ENCODE measurements around the gene CHCHD6. TPM values are rescaled to one million over a fixed set of nuclear protein-coding genes. Genes with fewer than 3 reads are reported as not detected.
A peak's percentile ranks its signal among the peaks of the same experiment; 100 is the strongest.

Gene CHCHD6
- total RNA-seq, 1 experiment from 2014 or later, result 45.9 TPM

DNA sequence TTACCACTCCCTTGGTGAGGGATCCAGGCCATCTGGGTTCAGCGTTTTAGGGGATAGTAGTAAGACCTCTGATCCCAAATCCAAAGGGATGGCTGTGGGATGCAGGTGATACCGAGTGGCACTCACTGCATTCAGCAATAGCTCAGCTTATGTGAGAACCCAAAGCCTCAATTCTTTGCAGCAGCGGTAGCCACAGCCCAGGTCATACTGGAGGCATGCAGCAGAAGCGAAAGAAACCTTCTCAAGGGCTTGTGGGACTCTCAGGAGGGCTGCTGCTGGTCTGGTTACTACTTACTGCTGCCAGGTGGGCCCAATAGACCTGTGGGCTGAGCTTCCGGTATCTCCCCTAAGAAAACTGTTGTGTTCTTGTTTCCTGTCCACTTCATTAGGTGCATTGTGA lies 38.0 kb downstream of the CHCHD6 start:
- no peaks in the 10 kb centered on the region for H3K27me3 Mint-ChIP-seq (ENCODE audit: unreplicated experiment)
- no peak overlapping the region for H3K4me3 Mint-ChIP-seq (ENCODE audit: low read depth, unreplicated experiment)
- H3K9me3 Mint-ChIP-seq (ENCODE audit: low read depth, unreplicated experiment), result peaks cover 5% of the 10 kb centered on the region
- no peak for DNase-seq
- H3K4me1 Mint-ChIP-seq (ENCODE audit: low read depth, unreplicated experiment), result peaks cover 19% of the 10 kb centered on the region
- H3K27ac Mint-ChIP-seq (ENCODE audit: unreplicated experiment), result no peak overlapping the region
- TF ChIP-seq, protein P1, sequence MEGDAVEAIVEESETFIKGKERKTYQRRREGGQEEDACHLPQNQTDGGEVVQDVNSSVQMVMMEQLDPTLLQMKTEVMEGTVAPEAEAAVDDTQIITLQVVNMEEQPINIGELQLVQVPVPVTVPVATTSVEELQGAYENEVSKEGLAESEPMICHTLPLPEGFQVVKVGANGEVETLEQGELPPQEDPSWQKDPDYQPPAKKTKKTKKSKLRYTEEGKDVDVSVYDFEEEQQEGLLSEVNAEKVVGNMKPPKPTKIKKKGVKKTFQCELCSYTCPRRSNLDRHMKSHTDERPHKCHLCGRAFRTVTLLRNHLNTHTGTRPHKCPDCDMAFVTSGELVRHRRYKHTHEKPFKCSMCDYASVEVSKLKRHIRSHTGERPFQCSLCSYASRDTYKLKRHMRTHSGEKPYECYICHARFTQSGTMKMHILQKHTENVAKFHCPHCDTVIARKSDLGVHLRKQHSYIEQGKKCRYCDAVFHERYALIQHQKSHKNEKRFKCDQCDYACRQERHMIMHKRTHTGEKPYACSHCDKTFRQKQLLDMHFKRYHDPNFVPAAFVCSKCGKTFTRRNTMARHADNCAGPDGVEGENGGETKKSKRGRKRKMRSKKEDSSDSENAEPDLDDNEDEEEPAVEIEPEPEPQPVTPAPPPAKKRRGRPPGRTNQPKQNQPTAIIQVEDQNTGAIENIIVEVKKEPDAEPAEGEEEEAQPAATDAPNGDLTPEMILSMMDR (IDR thresholded peaks at IDR 0.05; ENCODE audit: unreplicated experiment), result no peak
- CTCF ChIA-PET, result interaction anchor here (1.4 kb wide), 1 partner anchor 26 kb away, joined by 3 read pairs; no protein-coding TSS in a partner anchor
- BruUV-seq (replicated peaks), result no TSS peak
- peaks cover 9% of the 10 kb centered on the region for H3K36me3 Mint-ChIP-seq (ENCODE audit: insufficient read depth, unreplicated experiment)
- intact Hi-C loops (cut with micrococcal nuclease; ENCODE audit: unreplicated experiment), result no loop called here

DNA sequence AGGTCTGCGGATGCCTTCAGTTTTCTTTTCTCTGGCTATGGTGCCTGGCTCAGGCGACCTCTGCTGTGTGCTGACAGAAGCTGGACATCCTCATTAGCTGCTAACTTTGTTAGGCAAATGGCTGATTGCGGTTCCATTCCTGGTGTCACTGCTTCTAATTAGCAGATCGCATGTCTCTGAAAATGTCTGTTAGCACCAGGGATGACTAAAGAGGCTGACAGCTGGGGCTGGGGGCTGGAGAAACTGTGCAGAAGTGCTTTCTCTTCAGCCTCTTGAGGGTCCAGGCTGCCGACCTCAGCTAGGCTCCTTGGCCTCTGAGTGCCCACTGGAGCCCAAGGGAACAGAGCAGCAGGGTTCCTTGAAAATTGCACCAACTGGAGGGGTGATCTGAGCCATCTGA lies 39.3 kb downstream of the CHCHD6 start:
- BruUV-seq (replicated peaks), result no TSS peak
- H3K4me3 Mint-ChIP-seq (ENCODE audit: low read depth, unreplicated experiment), result no peak overlapping the region
- intact Hi-C loops (cut with micrococcal nuclease; ENCODE audit: unreplicated experiment), result no loop called here
- no peak for DNase-seq
- H3K27ac Mint-ChIP-seq (ENCODE audit: unreplicated experiment), result no peak overlapping the region
- H3K27me3 Mint-ChIP-seq (ENCODE audit: unreplicated experiment), result no peaks in the 10 kb centered on the region
- TF ChIP-seq, protein P1 (IDR thresholded peaks at IDR 0.05; ENCODE audit: unreplicated experiment), result no peak
- H3K36me3 Mint-ChIP-seq (ENCODE audit: insufficient read depth, unreplicated experiment), result peaks cover 9% of the 10 kb centered on the region
- H3K4me1 Mint-ChIP-seq (ENCODE audit: low read depth, unreplicated experiment), result peaks cover 32% of the 10 kb centered on the region
- CTCF ChIA-PET, result no interaction called here
- H3K9me3 Mint-ChIP-seq (ENCODE audit: low read depth, unreplicated experiment), result peaks cover 5% of the 10 kb centered on the region

DNA sequence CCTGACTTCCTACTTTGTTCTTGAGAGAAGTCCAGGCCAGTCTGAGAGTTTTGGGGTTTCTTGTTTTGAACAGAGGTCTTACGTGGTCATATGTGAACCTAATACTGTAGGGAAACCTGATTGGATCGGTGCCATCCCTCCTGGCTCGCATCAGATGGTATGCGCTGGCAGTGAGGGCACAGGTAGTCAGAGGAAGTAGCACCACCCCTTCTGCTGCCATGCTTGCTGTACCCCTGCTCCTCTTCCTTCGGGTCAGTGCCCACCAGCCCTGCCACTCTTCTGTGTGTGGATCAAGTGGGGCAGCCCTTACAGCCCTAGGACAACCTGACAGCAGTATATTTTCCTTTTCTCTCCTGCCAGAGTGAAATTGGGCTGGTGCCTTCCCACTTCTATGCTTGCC lies 39.7 kb downstream of the CHCHD6 start:
- CTCF ChIA-PET, result no interaction called here
- TF ChIP-seq, protein P1 (IDR thresholded peaks at IDR 0.05; ENCODE audit: unreplicated experiment), result no peak
- Mint-ChIP-seq H3K27ac (ENCODE audit: unreplicated experiment) (no peak overlapping the region), H3K9me3 (ENCODE audit: low read depth, unreplicated experiment) (peaks cover 5% of the 10 kb centered on the region), H3K36me3 (ENCODE audit: insufficient read depth, unreplicated experiment) (peaks cover 9% of the 10 kb centered on the region), H3K4me3 (ENCODE audit: low read depth, unreplicated experiment) (no peak overlapping the region), H3K4me1 (ENCODE audit: low read depth, unreplicated experiment) (peaks cover 36% of the 10 kb centered on the region), H3K27me3 (ENCODE audit: unreplicated experiment) (no peaks in the 10 kb centered on the region)
- intact Hi-C loops (cut with micrococcal nuclease; ENCODE audit: unreplicated experiment), result no loop called here
- DNase-seq, result no peak
- BruUV-seq (replicated peaks), result no TSS peak

DNA sequence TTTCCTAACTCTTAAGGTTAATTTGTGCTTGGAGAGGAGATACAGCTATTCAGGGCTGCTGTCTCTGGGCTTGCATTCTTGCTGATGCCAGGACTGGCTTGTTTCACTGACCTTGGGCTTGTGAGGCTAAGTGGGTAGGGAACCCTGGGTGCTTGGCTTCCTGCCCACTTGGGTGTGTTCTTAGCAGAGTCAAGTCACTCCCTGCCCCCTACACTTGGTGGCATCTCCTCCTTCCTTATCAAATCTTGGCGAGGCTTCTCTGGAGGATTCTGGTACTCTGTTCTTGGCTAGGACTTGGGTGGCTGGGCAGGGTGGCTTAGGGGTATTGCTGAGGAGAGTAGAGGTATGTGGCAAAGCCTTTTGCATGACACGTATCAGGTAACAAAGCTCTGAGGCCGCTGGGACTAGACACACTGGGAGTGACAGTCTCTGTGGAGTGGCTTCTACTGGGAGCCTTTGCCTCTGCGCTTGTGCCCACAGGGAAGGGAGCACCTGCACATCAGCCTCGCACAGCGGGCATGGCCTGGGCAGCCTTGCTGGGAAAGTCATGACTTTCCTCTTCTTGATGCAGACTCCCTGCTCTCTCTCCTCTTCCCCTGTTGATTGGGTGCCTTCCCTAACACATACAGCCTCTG lies 41.8 kb downstream of the CHCHD6 start:
- Mint-ChIP-seq H3K9me3 (ENCODE audit: low read depth, unreplicated experiment) (no peaks in the 10 kb centered on the region), H3K27ac (ENCODE audit: unreplicated experiment) (peak overlapping the region; percentile 9), H3K27me3 (ENCODE audit: unreplicated experiment) (no peaks in the 10 kb centered on the region), H3K36me3 (ENCODE audit: insufficient read depth, unreplicated experiment) (peaks cover 9% of the 10 kb centered on the region), H3K4me3 (ENCODE audit: low read depth, unreplicated experiment) (peak overlapping the region; percentile 12), H3K4me1 (ENCODE audit: low read depth, unreplicated experiment) (peaks cover 51% of the 10 kb centered on the region)
- peak; percentile 62 for DNase-seq
- CTCF ChIA-PET, result interaction anchor here (0.7 to 1.0 kb wide), 4 partner anchors 67 to 1328 kb away, joined by 3 to 6 read pairs (median 3); no protein-coding TSS in a partner anchor
- BruUV-seq (replicated peaks), result no TSS peak
- intact Hi-C loops (cut with micrococcal nuclease; ENCODE audit: unreplicated experiment), result loop anchor here (1.0 kb wide), 1 partner anchor 67 kb away; no protein-coding TSS in a partner anchor
- TF ChIP-seq, protein P1 (IDR thresholded peaks at IDR 0.05; ENCODE audit: unreplicated experiment), result no peak
